CD14-positive monocyte (primary cell): ENCODE data around the gene TDRD3. TPM values are rescaled to one million over a fixed set of nuclear protein-coding genes. Genes with fewer than 3 reads are reported as not detected.

ENCODE experiments used
- DNase-seq, 3 donors: peaks; one replicate each; pipeline ENCODE4 v3.0.0-alpha.2; 2011 to 2022
- H2AFZ ChIP-seq: 2 replicates; pipeline ENCODE4 v1.6.0; 2012; ENCODE audit warnings: mild to moderate bottlenecking, low read depth, low read length, inconsistent platforms; ENCODE audit not compliant: insufficient read depth, poor library complexity, severe bottlenecking
- H3K27ac ChIP-seq, 2 donors: 1 replicate in 1 of 2; 2 replicates in 1 of 2; pipeline ENCODE4 v1.5.1; 2012 to 2013; ENCODE audit warnings: low read length in 2 of 2, control low read depth in 1 of 2, inconsistent platforms in 1 of 2, low read depth in 1 of 2, mild to moderate bottlenecking in 1 of 2
- H3K27me3 ChIP-seq, 2 donors: one replicate each; pipeline versions ENCODE4 v1.6.0 to v1.6.1; 2011 to 2013; ENCODE audit warnings: low read length in 2 of 2; ENCODE audit not compliant: control insufficient read depth in 2 of 2, insufficient read depth in 2 of 2
- H3K36me3 ChIP-seq, 2 donors: replicated peaks in 1 of 2; 1 replicate in 1 of 2; 2 replicates in 1 of 2; pipeline versions ENCODE4 v1.5.1 to v1.6.1; 2012 to 2013; ENCODE audit warnings: low read length in 2 of 2, control low read depth in 1 of 2, inconsistent platforms in 1 of 2, mild to moderate bottlenecking in 1 of 2; ENCODE audit not compliant: insufficient read depth in 2 of 2, control insufficient read depth in 1 of 2
- H3K4me1 ChIP-seq, 2 donors: 1 replicate in 1 of 2; 2 replicates in 1 of 2; pipeline versions ENCODE4 v1.5.1 to v1.6.1; 2012 to 2013; ENCODE audit warnings: low read length in 2 of 2, control low read depth in 1 of 2, inconsistent platforms in 1 of 2, mild to moderate bottlenecking in 1 of 2, moderate library complexity in 1 of 2; ENCODE audit not compliant: insufficient read depth in 2 of 2, control insufficient read depth in 1 of 2
- H3K4me2 ChIP-seq: replicated peaks from 2 replicates; pipeline ENCODE3; 2012; ENCODE audit warnings: low read length, moderate library complexity, mild to moderate bottlenecking; ENCODE audit not compliant: poor library complexity, severe bottlenecking; ENCODE audit errors: extremely low read depth
- H3K4me3 ChIP-seq, 3 experiments: fragments of 200-600 bp in 1 of 3; sonication (generic) in 1 of 3; replicated peaks in 1 of 3; 1 replicate in 2 of 3; 2 replicates in 1 of 3; pipeline ENCODE4 v1.5.1; 2011 to 2013; ENCODE audit warnings: low read length in 3 of 3, mild to moderate bottlenecking in 3 of 3, control low read depth in 2 of 3, low read depth in 2 of 3, inconsistent platforms in 1 of 3, moderate library complexity in 1 of 3
- H3K79me2 ChIP-seq: 2 replicates; pipeline ENCODE4 v1.6.0; 2012; ENCODE audit warnings: mild to moderate bottlenecking, control low read depth, inconsistent platforms, low read length, moderate library complexity; ENCODE audit not compliant: insufficient read depth
- H3K9ac ChIP-seq: 2 replicates; pipeline ENCODE4 v1.6.0; 2017; ENCODE audit warnings: low read length, mild to moderate bottlenecking; ENCODE audit not compliant: insufficient read depth, poor library complexity, severe bottlenecking
- H3K9me3 ChIP-seq, 2 donors: replicated peaks in 1 of 2; 1 replicate in 1 of 2; 2 replicates in 1 of 2; pipeline versions ENCODE4 v1.5.1 to v1.6.1; 2012 to 2013; ENCODE audit warnings: low read length in 2 of 2, control low read depth in 1 of 2; ENCODE audit not compliant: control insufficient read depth in 1 of 2, insufficient read depth in 1 of 2
- H4K20me1 ChIP-seq: 2 replicates; pipeline ENCODE4 v1.6.0; 2012; ENCODE audit warnings: mild to moderate bottlenecking, low read length, control low read depth, moderate library complexity; ENCODE audit not compliant: insufficient read depth
- H3K27ac Mint-ChIP-seq, 7 donors: one replicate each; pipeline ENCODE4 v1.8.0; 2020; ENCODE audit warnings: mild to moderate bottlenecking in 7 of 7, mixed read lengths in 7 of 7, moderate library complexity in 6 of 7, inconsistent platforms in 2 of 7
- H3K27me3 Mint-ChIP-seq, 3 donors: one replicate each; pipeline ENCODE4 v1.8.0; 2021 to 2022; ENCODE audit warnings: low read depth in 3 of 3, mild to moderate bottlenecking in 3 of 3, mixed read lengths in 3 of 3, moderate library complexity in 3 of 3, inconsistent platforms in 1 of 3
- H3K36me3 Mint-ChIP-seq, 2 donors: one replicate each; pipeline ENCODE4 v1.8.0; 2020; ENCODE audit warnings: mixed read lengths in 2 of 2, inconsistent platforms in 1 of 2, mild to moderate bottlenecking in 1 of 2
- H3K4me1 Mint-ChIP-seq: one replicate; pipeline ENCODE4 v1.8.0; 2020; ENCODE audit warnings: mild to moderate bottlenecking, mixed read lengths
- H3K4me3 Mint-ChIP-seq, 2 donors: one replicate each; pipeline ENCODE4 v1.8.0; 2020; ENCODE audit warnings: mild to moderate bottlenecking in 2 of 2, mixed read lengths in 2 of 2, moderate library complexity in 1 of 2
- H3K9me3 Mint-ChIP-seq, 7 donors: one replicate each; pipeline ENCODE4 v1.8.0; 2020 to 2022; ENCODE audit warnings: mixed read lengths in 7 of 7, mild to moderate bottlenecking in 6 of 7, moderate library complexity in 6 of 7, inconsistent platforms in 2 of 7
- WGBS: methylation state at CpG from one replicate; pipeline ENCODE4 v1.1.5; 2013; ENCODE audit warnings: missing lambda C conversion rate; ENCODE audit not compliant: insufficient coverage; 5-methylcytosine and 5-hydroxymethylcytosine counted together
- intact Hi-C, 2 donors: fragments of 100-400 bp; cut with micrococcal nuclease; formaldehyde crosslinking; loops; one replicate each; pipeline versions ENCODE4 v1.15.0 to v1.15.1; 2023
- polyA plus RNA-seq, 3 donors: library from polyadenylated mRNA; depleted of rRNA in 1 of 3; unstranded in 2 of 3; stranded (reverse) in 1 of 3; fragments of 300-500 nt in 2 of 3; fragments of >200 nt in 1 of 3; fragmentation: Illumina TruSeq in 2 of 3; gene quantifications; 1 replicate in 2 of 3; 2 replicates in 1 of 3; pipeline ENCODE4 v1.2.3, GENCODE V29; 2012 to 2021
- TF ChIP-seq, protein P1 (sequence below): fragments of 200-600 bp; IDR thresholded peaks from one replicate; pipeline ENCODE4 v1.8.0; 2022; ENCODE audit warnings: antibody characterized with exemption, mild to moderate bottlenecking

Gene TDRD3
- polyA plus RNA-seq, 3 donors = 2.7 to 4.8 (median 4.7) TPM

DNA sequence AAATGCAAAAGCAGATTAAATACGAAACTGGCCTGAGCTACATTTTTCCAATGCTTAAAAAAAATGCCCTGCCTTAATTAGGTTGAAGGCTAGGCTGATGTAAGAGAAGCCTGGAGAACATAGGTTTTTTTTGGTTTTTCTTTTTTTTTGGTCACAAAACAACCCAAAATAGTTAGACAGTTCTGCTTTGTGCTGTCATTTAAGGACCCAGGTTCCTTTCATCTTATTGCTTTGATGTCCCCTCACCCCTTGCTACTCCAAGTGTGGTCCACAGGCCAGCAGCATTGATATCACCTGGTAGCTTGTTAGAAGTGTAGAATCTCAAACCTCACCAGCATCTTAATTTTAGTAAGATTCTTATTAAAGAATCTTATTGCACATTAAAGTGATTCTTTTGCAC is 14.4 kb downstream of the TDRD3 start:
- peaks cover 8% of the 10 kb centered on the region for H4K20me1 ChIP-seq
- Mint-ChIP-seq H3K9me3 (peaks cover 3 to 9% (median 5%) of the 10 kb centered on the region in 7 donors), H3K27ac (no peak overlapping the region), H3K4me1 (peaks cover 16% of the 10 kb centered on the region), H3K36me3 (peaks cover 0 to 6% of the 10 kb centered on the region in 2 donors), H3K27me3 (no peaks in the 10 kb centered on the region), H3K4me3 (no peak overlapping the region)
- no peak overlapping the region for H3K4me3 ChIP-seq
- no peak overlapping the region for H3K9ac ChIP-seq
- H3K4me1 ChIP-seq = no peaks in the 10 kb centered on the region
- no CpG with 5 or more reads among the region's 1 CpG for WGBS
- no peak overlapping the region for H3K4me2 ChIP-seq
- H3K27ac ChIP-seq = no peak overlapping the region
- H3K27me3 ChIP-seq = no peaks in the 10 kb centered on the region
- intact Hi-C loops = no loop called here
- DNase-seq = no peak
- TF ChIP-seq, protein P1, sequence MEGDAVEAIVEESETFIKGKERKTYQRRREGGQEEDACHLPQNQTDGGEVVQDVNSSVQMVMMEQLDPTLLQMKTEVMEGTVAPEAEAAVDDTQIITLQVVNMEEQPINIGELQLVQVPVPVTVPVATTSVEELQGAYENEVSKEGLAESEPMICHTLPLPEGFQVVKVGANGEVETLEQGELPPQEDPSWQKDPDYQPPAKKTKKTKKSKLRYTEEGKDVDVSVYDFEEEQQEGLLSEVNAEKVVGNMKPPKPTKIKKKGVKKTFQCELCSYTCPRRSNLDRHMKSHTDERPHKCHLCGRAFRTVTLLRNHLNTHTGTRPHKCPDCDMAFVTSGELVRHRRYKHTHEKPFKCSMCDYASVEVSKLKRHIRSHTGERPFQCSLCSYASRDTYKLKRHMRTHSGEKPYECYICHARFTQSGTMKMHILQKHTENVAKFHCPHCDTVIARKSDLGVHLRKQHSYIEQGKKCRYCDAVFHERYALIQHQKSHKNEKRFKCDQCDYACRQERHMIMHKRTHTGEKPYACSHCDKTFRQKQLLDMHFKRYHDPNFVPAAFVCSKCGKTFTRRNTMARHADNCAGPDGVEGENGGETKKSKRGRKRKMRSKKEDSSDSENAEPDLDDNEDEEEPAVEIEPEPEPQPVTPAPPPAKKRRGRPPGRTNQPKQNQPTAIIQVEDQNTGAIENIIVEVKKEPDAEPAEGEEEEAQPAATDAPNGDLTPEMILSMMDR = no peak
- no peaks in the 10 kb centered on the region for H3K36me3 ChIP-seq
- H2AFZ ChIP-seq = no peak overlapping the region
- peaks cover 0 to 6% of the 10 kb centered on the region in 2 donors for H3K9me3 ChIP-seq
- H3K79me2 ChIP-seq = peaks cover 24% of the 10 kb centered on the region

DNA sequence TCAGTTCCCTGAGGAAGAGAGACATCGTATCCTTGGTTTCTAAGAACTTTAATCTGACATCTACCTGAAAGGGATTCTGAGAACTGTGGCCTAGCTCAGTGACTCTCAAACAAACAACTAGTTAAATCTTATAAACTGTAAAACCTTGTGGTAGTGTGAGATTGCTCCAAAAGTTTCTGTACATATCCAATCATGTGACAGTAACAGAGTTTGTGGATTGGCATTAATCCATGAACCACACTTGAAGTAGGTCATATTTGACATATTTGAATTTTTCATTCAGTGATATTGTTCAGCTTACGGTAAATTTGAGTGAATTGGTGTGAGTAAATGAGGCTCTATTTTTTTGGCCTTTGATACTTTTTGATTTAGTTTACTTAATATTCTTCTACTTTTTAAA is 15.0 kb downstream of the TDRD3 start:
- Mint-ChIP-seq H3K27me3 (no peaks in the 10 kb centered on the region), H3K9me3 (peaks cover 3 to 9% (median 5%) of the 10 kb centered on the region in 7 donors), H3K36me3 (peaks cover 0 to 6% of the 10 kb centered on the region in 2 donors), H3K4me1 (peaks cover 16% of the 10 kb centered on the region), H3K27ac (no peak overlapping the region), H3K4me3 (no peak overlapping the region)
- WGBS = no CpG with 5 or more reads among the region's 2 CpGs
- Histone ChIP-seq H2AFZ (no peak overlapping the region), H3K4me2 (no peak overlapping the region), H3K4me3 (no peak overlapping the region), H3K79me2 (peaks cover 29% of the 10 kb centered on the region), H3K4me1 (no peaks in the 10 kb centered on the region), H4K20me1 (peaks cover 8% of the 10 kb centered on the region), H3K9me3 (peaks cover 0 to 6% of the 10 kb centered on the region in 2 donors), H3K9ac (no peak overlapping the region), H3K36me3 (no peaks in the 10 kb centered on the region), H3K27ac (no peak overlapping the region), H3K27me3 (no peaks in the 10 kb centered on the region)
- intact Hi-C loops = no loop called here
- no peak for DNase-seq
- TF ChIP-seq, protein P1 = no peak
